ENCODE measurements around the gene MLST8.

The MLST8 gene, protein sequence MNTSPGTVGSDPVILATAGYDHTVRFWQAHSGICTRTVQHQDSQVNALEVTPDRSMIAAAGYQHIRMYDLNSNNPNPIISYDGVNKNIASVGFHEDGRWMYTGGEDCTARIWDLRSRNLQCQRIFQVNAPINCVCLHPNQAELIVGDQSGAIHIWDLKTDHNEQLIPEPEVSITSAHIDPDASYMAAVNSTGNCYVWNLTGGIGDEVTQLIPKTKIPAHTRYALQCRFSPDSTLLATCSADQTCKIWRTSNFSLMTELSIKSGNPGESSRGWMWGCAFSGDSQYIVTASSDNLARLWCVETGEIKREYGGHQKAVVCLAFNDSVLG

DNA sequence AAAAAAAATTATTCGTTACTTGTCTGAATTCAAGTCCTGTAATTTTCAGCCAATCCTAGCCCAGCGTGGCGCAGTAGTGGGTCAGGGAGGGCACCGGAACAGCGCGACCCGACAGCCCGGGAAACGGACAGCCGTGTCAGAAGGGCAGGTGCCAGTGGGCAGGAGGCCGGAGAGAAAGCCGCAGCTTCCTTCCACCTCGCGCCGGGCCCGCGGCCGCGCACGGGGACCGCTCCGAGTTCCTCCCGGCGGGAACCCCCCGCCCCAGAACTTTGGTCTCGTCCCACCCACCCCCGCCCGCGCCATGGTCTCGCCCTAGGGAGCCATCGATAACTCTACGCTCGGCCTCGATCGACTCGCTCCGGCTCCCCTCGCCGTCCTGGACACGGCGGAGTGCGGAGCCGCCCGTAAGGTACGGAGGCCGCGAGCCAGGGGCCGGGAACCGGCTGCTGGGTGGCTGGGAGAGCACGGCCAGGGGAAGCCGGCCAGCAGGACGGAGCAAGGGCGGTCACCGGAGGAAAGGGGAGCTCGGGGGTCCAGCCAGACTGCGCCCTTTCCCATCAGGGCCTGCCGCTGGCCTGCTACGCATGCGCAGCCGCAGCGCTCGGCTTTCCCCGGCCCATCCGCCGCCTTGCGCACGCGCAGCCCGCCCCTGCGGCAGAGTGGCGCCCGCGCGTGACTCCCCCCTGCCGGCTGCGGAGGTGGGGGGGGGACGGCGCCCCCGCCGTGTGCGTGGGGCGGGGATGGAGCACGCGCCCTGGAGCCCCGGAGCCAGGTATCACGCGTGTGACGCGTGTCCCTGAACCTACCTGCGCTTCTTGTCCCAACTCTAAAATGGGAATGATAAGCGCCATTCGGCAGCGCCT lies at the start of gene MLST8:
Gene MLST8 (plus strand): TSS at position 351 of the 863 bp plus-strand sequence. CDS start 632 bp downstream, outside the sequence.
- DNase-seq, result peak; percentile 58

DNA sequence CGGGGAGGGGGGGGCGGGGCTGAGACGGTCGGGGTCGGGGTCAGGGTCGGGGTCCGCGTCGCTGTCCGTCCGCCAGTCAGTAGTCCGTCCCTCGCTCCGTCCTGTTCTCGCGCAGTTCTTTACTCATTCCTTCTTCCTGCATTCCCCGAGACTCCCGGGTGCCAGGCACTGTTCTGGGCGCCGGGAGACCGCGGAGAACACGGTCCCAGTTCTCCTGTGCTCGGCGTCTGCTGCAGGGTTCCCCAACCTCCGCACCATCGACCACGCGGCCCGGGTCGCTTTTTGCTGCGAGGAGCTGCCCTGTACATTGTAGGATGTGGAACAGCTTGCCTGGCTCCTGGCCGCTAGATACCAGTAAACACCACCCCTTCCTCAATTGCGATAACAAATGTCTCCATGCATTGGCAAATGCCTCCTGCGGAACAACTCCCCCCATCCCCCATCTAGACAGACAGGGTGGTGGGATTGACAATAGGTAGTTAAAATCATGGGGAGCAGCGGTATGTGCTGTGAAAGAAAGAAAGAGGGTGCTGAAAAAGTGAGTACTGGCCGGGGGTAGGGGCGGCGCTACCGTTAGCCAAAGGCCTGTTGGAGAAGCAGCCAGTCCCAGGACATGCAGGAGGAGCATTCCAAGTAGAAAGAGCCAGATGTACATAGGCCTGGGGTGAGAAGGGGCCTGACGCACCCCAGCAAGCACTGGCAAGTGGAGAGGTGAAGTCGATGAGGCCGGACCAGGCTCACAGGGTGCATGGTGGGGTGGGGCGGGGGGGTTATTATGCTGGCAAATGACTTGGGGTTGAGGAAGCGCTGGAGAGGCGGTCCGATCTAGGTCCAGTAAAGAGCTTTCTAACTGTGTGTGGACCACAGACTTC lies 49.0 kb upstream of the MLST8 start:
- peak; percentile 43 for DNase-seq

DNA sequence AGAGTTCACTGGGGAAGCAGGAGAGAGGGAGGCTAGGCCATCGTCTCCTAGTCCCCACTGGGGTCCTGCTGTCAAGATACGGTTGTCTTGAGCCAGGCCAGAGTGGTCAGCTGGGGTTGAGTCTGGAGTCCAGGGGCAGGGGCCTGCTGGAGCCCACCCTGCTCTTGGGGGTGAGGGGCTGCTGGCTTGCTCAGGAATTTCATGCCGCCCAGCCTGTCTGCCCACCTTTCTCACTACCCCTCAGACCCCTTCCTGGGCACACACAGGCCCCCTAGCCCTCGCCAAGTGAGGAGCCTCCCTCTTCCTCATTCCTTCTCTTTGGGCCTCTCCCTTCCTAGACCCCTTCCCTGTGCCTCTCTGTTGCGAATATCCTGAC lies 48.4 kb upstream of the MLST8 start:
- no peak for DNase-seq

DNA sequence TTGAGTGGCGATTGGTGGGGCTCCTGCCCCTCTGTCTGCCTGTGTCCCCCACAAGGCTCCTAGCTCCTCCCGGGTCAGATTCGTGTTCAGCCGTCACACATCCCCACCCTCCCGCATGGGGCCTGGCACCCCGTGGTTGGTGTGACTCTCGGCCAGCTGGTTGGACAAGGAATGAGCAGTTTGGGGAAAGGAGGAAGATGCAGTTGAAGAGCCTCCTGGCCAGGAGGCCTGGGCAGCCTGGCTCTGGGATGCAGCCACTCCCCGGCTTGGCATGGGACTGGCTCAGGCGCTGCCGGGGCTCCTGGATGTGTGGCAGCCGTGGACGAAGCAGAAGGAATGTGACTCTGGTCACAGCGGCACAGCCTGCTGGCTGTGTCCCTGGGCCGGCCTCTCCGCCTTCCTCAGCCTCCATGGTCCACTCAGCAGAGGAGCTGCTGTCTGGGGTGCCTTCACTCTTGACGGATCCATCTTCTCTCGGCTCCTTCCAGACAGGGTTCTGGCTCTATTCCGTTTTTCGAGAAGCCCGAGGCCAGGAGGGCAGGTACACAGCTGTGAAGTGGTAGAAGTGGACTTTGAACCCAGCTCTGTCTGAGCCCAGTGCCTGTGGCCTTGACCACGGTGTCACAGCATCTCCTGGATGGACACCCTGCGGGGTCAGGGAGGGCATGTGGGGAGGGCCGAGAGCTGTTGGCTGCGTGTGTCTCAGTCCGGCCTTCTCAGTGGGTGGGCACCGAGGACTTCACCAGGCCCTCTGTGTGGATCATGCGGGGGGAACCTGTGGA lies 47.6 kb upstream of the MLST8 start:
- DNase-seq, result no peak

DNA sequence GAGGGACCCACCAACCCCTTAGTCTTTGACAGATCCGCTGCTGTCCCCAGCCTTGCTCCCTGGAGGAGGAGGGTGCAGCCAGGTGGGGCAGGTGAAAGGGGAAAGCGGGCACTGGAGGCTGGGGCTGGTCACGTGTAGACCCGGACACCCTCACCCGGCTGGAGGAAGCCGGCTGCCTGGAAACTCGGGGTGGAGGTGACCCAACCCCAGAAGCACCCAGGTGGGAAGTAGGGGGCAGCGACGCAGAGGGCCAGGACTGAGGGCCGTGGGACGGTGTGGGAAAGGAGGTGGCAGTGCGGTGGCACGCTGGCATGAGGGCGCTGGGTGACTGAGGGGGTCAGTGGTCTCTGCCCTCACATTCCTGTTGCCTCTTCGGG lies 47.0 kb upstream of the MLST8 start:
- DNase-seq, result no peak

DNA sequence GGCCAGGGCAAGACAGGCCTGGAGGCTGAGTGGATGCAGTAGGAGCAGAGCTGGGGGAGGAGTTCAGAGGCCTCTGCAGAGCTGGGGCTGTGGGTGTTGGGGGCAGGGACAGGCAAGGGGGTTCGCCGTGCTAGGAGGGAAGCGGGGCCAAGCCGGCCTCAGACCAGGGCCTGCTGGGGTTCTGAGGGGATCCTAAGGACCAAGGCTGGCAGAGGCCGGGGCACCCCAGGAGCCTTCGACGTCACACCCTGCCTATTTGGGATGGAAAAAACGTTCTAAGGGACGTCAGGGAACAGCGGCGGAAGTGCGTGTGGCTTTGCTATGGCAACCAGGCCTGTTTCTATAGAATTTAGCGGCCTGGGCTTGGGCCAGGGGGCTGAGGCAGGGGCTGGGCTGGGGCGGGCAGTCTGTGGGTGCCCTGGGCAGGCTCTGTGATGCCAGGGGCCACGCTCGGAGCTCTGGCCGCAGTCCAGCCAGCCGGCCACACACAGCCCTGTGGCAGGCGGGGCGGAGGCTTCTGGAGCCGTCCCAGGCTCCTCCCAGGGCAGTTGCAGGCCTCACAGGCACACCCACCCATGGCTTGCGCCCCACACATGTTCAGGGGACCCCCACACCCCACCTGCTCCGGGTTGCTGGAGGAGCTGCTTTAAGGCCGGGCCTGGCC lies 45.9 kb upstream of the MLST8 start:
- DNase-seq, result no peak

DNA sequence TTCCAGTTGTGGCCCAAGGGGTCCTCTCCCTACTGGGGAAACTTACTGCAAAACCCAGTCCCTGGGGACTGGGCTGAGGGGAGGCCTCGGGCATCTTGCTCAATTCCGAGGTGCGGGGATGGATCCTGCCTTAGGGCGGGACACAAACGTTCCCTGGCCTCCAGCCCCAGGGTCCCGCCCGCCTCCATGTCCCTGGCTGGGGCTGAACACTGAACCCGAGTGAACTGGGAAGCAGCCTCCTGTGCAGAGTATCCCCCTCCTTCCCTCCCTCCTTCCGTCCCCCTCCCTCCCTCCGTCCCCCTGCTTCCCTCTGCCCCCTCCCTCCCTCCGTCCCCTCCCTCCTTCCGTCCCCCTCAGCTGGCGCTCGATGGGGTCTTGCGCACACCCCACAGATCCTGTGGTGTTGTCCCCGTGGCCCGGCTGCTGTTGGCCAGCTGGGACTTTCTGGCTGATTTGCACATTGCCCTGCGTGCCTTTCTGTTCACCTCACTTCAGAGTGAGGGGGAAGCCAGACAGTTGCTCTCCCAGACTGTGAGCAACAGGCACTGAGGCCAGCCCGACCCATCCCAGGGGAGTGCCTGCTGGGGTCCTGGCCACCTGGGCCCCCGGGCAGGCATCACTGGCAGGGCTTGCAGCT lies 44.2 kb upstream of the MLST8 start:
- no peak for DNase-seq

DNA sequence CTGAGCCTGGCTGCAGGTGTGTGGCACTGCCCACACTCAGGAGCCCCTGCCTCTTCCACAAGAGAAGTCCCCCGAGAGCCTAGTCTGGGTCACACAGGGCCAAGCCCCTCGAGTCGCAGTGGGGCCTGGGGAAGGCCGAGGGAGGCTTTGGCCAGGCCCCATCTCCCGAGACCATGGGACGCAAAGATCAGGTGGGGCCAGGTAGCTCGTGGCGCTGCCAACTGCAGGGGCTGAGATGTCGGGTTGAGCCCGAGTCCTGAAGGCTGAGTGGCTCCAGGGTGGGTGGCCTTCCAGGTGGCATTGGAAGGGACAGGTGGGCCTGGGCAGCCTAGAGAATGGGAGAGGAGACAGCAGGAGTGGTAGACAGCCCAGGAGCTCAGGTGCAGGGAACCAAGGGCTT lies 43.3 kb upstream of the MLST8 start:
- DNase-seq, result no peak

DNA sequence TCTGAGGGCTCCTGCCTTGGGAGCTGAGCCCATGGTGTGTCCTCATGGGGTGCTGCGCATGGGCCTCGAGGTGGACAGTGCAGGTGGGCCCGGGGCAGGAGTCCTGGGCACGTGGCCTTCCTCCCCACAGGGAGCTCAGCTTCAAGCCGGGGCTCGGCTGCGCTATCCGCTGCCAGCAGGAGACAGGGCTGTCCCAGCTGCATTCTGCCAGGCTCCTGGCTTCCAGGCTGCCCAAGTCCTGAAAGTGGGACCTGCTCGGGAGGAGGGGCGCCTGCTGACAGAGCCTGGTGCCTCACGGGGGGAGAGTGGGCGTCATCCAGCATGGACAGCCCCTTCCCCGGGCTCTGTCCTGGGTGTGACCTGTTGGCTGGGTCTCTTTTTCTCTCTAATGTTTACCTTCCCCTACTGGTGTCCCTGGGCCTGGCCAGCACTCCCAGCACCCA lies 42.6 kb upstream of the MLST8 start:
- DNase-seq, result no peak

DNA sequence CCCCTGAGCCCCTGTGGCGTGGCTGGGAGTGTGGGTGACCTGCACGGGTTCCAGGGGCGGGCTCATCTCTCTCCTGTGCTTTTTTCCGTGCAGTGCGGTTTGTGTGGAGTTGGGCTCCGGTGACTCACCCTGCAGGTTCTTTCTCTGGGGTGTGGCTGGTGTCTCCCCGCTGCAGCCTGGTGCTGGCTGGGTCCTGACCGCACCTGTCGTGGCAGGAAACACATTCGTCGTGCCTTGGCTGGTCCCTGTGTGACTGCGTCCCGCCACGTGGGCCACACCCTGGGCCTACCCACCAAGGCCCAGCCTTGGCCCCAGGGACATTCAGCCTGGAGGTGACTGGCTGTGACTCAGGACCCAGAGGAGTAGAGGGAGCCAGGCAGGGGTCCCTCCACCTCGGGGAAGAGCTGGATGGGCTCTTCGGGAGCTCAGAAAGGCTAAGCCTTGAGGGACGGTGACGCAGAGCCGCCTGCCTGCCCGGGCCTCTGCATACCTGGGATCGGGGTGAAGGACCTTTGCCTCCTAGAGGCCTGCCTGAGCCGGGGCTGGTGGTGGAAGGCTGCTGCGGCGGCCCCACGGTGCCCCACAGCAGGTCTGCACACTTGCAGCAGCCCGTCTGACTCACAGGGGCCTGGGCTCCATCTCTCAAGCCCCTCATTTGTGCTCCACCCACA lies 41.9 kb upstream of the MLST8 start:
- no peak for DNase-seq

DNA sequence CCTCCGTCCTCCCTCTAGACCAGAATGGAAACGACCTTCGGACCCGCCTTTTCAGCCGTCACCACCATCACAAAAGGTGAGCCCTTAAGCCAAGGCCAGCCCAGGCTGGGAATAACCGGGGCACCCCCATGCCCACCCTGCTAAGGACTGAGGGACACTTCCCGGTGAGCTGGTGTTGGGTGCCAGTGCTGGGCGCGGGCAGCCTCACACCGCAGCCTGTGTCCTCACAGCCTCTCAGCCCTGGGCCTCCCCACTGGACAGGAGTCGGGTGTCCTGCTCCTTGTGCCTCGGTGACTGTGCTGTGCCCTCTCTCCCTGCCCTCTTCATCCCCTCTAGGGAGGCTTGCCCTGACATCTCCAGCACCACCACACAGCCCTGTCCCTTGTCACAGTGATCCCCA lies 39.4 kb upstream of the MLST8 start:
- DNase-seq, result no peak

DNA sequence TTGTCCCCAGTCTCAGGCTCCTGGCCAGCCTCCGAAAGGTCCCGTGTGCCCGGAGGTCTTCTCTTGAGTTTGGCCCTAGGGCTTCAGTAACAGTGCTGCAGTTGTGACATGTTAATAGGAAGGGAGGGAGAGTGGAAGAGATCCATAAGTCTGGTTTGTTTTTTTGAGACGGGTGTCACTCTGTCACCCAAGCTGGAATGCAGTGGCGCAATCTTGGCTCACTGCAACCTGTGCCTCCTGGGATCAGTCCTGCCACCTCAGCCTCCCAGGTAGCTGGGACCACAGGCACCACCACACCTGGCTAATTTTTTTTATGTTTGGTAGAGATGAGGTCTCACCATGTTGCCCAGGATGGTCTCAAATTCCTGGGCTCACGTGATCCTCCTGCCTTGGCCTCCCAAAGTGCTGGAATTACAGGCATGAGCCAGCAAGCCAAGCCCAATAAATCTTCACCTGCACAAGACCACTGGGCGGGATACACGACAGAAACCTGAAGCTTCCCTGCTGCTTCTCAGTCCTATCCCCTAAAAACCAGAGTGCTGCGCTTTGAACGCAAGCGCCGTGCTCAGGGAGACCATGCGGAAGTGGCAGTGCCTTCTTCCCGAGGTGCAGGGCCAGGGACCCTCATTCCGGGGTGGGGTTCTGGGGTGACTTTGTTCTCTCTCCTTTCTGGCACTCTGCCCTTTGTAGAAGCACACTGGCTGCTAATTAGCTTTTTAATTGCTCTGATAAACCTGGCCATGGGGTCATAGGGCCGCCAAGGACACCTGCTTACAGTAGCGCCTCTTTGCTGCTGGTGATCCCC lies 38.8 kb upstream of the MLST8 start:
- no peak for DNase-seq

DNA sequence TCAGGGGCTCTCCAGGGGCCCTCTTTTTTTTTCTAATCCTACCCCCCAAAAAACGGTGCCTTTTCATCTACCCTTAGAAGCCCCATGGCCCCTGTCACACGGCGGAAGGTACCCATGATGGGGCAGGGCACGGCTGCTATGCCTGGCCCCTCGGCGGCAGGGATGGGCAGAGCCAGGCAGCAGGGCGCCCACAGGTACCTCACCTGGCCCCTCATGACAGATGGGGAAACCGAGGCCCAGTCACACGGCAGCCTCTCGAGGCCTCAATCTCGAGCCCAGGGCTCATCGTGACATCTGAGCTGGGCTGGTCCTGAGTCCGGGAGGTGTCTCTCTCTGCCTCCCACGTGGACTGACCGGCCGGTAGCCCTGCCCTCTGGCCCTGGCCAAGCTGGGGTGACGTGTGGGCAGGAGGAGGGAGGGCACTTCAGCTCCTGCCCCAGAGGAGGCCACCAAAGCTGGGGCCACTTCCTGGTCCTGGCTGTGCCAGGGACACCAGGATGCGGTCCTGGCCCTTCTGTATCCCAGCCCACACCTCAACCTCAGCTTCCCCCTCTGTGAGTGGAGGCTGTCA lies 38.1 kb upstream of the MLST8 start:
- no peak for DNase-seq

DNA sequence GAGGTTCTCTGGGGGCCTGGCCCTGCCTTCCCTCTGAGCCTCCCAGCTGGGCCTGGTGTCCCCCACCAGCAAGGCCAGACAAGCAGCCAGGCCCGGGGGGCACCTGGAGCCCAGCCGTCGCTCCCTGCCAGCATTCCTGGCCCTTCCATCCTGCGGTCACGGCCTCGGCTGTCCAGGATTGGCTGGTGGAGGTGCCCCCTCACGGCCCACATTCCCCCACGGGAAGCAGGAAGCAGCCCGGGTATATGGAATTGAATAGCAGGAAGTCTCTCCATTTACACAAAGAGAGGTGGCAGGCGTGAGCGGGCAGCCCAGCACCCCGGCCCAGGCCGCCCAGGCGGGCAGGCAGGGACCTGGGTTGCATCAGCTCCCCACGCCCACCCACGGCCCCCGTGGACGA lies 35.2 kb upstream of the MLST8 start:
- no peak for DNase-seq

DNA sequence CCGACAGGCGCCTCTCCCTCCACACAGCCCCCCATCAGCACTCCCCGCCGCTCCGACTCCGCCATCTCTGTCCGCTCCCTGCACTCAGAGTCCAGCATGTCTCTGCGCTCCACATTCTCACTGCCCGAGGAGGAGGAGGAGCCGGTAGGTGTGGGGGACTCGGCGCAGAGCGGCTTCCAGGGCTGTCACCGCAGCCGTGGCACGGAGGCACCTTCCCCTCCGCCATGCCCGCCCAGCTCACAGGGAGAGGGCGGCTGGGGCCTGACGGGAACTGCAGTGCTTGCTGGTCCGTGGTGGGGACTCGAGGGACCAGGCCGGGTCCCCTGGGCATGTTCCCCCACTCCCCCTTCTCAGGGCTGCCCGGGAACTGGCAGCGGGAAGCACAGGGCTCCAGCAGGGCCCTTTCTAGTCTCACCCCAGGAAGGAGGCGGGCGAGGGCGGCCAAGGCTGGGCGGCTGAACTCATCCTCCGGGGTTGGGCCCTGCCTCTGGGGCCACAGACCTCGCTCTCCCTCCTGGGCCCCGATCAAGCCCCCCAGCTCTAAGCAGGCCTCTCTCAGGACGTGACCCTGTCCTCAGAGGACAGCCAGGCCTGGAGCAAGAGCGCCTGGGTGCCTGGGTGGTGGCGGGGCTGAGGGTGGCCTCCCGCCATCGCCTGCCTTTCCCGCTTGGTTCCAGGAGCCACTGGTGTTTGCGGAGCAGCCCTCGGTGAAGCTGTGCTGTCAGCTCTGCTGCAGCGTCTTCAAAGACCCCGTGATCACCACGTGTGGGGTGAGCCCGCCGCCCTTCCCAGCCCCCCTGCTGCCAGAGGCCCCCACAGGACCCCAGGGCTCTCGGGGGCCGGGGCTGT lies 34.4 kb upstream of the MLST8 start:
- no peak for DNase-seq

DNA sequence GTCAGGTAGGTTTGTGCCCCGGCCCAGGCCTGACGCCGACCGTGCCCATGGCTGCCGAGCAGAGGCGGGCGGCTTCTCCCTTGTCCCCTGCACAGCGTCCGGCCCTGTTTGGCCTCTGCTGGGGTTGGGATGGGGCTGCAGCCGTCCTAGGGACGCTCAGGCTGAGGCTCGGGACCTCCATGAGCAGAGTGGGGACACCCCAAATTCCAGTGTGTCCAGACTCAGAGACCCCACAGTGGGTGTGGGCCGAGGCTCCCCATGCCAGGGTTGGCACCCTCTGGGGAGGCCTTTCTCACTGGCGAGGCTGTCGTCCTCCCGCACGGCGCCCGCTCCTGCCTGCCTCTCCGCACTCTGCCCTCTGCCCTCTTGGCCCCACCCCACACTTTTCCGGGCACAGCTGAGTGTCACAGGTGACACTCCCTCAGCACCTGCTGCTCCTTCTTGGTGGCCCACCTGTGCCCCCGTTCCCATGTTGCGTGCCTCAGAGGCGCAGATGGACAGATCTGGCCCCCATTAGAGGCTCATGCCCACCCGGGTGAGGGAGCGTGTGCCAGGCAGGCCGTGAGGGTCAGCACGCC lies 33.6 kb upstream of the MLST8 start:
- DNase-seq, result no peak

DNA sequence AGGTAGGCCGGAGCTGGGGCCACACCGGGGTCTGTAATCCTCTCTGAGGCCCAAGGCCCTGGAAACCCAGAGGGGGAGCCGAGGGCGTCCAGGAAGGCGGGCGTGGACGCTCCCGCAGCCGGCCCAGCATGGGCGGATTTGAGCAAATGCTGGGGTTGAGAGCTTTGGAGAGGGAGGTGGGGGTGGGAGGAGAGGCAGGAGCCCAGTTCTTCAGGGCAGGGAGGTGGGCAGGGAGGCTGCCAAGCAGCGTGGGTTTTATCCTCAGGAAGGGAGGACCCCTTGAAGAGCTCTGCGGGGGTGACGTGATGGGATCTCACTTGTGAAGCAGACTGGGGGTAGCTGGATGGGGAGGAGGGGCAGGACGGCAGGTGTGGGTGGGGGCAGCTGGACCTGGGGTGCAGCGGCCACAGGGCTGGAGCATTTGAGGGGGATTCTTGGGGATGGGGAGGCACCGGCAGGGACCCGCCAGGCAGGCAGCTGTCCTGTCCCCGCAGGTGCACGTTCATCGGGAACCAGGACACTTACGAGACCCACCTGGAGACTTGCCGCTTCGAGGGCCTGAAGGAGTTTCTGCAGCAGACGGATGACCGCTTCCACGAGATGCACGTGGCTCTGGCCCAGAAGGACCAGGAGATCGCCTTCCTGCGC lies 32.4 kb upstream of the MLST8 start:
- DNase-seq, result no peak

DNA sequence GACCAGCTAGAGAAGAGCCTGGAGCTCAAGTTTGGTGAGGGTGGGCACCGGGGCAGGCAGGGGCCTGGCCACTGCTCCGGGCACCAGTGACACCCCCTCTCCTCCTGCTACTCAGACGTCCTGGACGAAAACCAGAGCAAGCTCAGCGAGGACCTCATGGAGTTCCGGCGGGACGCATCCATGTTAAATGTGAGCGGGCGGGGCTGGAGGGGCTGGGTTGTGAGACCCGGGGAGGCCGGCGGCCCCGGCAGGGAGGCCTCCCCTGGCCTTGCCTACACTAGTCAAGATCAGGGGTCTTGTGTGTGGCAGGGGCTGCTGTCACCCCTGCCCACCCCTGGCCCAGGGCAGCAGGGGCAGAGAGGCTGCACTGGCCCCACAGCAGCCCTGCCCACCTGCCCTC lies 31.9 kb upstream of the MLST8 start:
- DNase-seq, result no peak

All from DMS 273 treated with DMSO at 0.1 percent for 48 hours (cell line).